ENCODE measurements around the gene XNDC1N. TPM values are rescaled to one million over a fixed set of nuclear protein-coding genes. Genes with fewer than 3 reads are reported as not detected.

Gene XNDC1N, protein sequence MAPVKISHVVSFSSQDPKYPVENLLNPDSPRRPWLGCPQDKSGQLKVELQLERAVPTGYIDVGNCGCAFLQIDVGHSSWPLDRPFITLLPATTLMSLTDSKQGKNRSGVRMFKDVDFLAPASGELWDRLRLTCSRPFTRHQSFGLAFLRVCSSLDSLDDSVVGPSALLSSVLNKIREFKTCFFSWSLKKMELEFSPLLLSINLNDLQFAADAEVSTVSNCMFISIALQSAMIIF
- 20.9 and 21.5 TPM in 2 replicates for total RNA-seq

DNA sequence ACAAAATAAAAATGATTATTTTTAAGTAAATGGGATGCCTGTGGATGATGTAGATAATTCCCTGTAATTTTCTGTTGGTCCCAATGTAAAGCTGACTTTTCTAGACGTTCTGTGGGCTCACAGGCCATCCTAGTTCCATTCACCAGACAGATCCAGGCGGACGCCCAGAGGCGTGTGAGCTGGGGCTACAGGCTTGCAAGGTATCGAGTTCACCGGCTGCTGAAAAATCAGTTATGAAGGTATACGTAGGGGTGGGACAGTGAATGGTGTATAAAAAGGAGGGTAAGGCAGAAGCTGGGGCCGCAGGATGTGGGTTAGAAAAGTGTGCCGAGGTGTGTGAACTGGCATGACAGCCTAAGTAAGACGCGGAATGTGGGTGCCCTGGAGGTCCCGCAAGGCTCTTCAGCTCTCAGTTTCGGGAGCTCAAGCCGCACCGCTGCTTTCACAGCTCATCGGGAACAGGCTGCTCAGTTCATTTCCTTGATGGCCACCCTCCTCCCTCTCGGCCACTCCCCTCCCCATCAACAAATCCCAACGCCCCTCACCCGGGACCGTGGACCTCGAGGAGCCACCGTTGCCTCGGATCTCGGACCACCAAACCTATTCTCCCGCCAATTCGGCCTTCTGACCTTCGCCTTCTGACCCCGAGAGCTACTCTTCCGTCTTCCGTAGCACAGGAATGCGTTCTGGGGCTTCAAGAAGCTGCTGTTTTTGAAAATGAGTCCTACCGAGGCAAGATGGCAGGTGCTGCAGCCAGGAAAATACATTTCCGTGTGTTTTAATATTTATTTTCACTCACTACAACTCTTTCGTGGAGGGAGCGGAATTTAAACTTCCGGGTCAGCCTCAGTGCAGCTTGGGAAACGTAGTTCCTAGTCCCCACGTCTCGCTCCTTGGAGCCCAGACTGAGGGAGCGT lies at the start of gene XNDC1N:
XNDC1N (minus strand) TSS at position 775 of the 917 bp plus-strand sequence. CDS start 5,241 bp downstream, outside the sequence.
- H3K27ac Mint-ChIP-seq: peak within 1 kb of the TSS; percentile 95
- no peaks in the 10 kb centered on the region for H3K27me3 Mint-ChIP-seq (ENCODE audit: insufficient read depth)
- H3K9me3 Mint-ChIP-seq: no peaks in the 10 kb centered on the region

DNA sequence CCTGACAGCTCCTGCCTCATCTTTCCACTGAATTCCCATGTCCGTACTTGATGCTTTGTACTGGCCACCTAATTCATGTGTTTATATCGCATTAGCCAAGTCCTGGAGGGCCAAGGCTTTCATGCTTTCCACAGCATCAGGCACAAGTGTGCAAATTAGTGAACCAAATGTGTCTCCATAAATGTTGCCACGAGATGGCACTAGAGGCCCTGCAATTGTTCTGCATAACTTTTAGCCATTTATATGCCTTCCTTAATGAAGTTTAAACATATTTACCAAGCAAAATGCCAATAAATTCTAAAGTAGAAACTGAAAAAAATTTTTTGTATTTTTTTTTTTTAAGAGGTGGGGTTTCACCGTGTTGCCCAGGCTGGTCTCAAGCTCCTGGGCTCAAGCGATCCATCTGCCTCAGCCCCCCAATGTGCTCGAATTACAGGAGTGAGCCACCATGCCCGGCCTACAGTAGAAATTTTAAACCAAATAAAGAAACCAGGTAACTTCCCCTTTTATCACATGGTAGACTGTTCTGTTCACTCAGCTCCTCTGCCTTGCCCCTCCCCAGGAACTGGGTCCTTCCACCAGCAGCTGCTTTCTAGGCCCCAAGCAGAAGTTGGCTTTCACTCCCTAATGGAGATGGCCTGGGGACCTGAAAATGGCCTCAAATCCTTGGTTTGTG lies 49.5 kb upstream of the XNDC1N start:
- H3K9me3 Mint-ChIP-seq: no peaks in the 10 kb centered on the region
- intact Hi-C loops (cut with micrococcal nuclease): loop anchor here (1.0 to 5.0 kb wide), 3 partner anchors 47 to 164 kb away; no protein-coding TSS in a partner anchor
- H3K27ac Mint-ChIP-seq: no peak overlapping the region
- DNase-seq (ENCODE audit: low spot score): peak; percentile 26
- peaks cover 16% of the 10 kb centered on the region for H3K36me3 Mint-ChIP-seq (ENCODE audit: low read depth)
- no peak overlapping the region for H3K4me3 Mint-ChIP-seq
- H3K4me1 Mint-ChIP-seq (ENCODE audit: low read depth): peaks cover 11% of the 10 kb centered on the region
- no peaks in the 10 kb centered on the region for H3K27me3 Mint-ChIP-seq (ENCODE audit: insufficient read depth)

More for the DNA sequence above, at the start of gene XNDC1N:
- Mint-ChIP-seq H3K4me3 (peak within 1 kb of the TSS; percentile 98), H3K4me1 (ENCODE audit: low read depth) (peaks cover 46% of the 10 kb centered on the region), H3K36me3 (ENCODE audit: low read depth) (peaks cover 18% of the 10 kb centered on the region)
- intact Hi-C loops (cut with micrococcal nuclease): loop anchor here (1.0 to 5.0 kb wide), 9 partner anchors 17 to 476 kb away; partner anchors contain the start of genes ANAPC15, LAMTOR1, LRRC51 and NADSYN1
- peak; percentile 51 for DNase-seq (ENCODE audit: low spot score)

DNA sequence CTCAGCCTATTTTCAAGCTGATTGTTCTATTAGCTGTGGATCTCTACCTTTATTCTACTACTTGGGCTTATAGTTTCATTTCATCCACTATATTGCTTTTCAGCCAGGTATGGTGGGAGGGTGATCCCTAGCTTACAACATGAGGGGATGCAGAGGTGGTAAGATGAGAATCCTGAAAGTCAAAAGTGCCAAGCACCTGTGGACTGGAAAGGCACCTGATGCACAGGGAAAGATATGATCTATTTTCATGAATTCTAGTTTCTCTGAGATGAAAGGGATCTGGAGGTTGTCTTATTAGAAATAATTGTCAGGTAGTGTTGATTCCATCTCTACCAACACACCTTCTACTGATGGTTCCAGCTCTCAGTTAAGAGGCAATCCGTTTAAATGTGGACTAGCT lies 48.7 kb upstream of the XNDC1N start:
- intact Hi-C loops (cut with micrococcal nuclease): loop anchor here (1.0 to 5.0 kb wide), 3 partner anchors 48 to 165 kb away; no protein-coding TSS in a partner anchor
- Mint-ChIP-seq H3K27me3 (ENCODE audit: insufficient read depth) (no peaks in the 10 kb centered on the region), H3K4me1 (ENCODE audit: low read depth) (peaks cover 11% of the 10 kb centered on the region), H3K9me3 (no peaks in the 10 kb centered on the region), H3K36me3 (ENCODE audit: low read depth) (peaks cover 16% of the 10 kb centered on the region), H3K4me3 (no peak overlapping the region), H3K27ac (no peak overlapping the region)
- no peak for DNase-seq (ENCODE audit: low spot score)

DNA sequence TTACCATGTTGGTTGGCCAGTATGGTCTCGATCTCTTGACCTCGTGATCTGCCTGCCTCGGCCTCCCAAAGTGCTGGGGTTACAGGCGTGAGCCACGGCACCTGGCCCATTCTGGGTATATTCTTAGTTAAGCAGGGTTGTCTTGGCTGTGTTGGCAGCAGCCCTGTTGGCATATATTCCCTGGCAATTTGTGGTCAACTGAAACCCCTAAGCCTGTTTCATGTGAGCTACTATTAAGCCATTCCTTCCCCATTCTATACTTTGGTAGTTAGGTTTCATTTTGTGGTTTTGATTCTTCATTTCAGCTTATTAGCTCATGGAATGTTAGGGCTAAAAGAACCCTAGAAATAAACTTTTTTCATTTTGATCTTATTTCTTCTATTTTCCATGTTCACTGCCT lies 48.2 kb upstream of the XNDC1N start:
- Mint-ChIP-seq H3K27me3 (ENCODE audit: insufficient read depth) (no peaks in the 10 kb centered on the region), H3K4me1 (ENCODE audit: low read depth) (peaks cover 11% of the 10 kb centered on the region), H3K9me3 (no peaks in the 10 kb centered on the region), H3K36me3 (ENCODE audit: low read depth) (peaks cover 20% of the 10 kb centered on the region), H3K4me3 (no peak overlapping the region), H3K27ac (no peak overlapping the region)
- intact Hi-C loops (cut with micrococcal nuclease): loop anchor here (2.0 to 5.0 kb wide), 2 partner anchors 48 to 166 kb away; no protein-coding TSS in a partner anchor
- no peak for DNase-seq (ENCODE audit: low spot score)

DNA sequence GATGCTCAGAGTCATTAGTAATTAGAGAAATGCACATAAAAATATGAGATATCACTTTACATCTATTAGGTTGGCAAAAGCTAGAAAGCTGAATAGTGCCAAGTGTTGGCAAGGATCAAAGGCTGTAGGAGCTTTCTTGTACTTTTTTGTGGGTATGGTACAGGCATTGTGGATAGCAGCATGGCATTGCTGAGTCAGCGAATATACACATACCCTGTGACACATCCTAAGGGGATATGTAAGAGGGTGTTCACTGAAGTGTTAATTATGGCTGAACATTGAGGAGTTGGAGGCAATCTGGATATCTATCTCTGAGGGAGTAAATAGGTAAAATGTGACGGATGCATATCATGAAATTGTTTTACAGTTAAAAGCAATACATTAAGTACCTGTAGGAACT lies 43.3 kb upstream of the XNDC1N start:
- no peak for DNase-seq (ENCODE audit: low spot score)
- H3K4me3 Mint-ChIP-seq: no peak overlapping the region
- no peak overlapping the region for H3K27ac Mint-ChIP-seq
- intact Hi-C loops (cut with micrococcal nuclease): no loop called here
- peaks cover 28% of the 10 kb centered on the region for H3K36me3 Mint-ChIP-seq (ENCODE audit: low read depth)
- no peaks in the 10 kb centered on the region for H3K27me3 Mint-ChIP-seq (ENCODE audit: insufficient read depth)
- H3K9me3 Mint-ChIP-seq: no peaks in the 10 kb centered on the region
- H3K4me1 Mint-ChIP-seq (ENCODE audit: low read depth): peaks cover 12% of the 10 kb centered on the region

DNA sequence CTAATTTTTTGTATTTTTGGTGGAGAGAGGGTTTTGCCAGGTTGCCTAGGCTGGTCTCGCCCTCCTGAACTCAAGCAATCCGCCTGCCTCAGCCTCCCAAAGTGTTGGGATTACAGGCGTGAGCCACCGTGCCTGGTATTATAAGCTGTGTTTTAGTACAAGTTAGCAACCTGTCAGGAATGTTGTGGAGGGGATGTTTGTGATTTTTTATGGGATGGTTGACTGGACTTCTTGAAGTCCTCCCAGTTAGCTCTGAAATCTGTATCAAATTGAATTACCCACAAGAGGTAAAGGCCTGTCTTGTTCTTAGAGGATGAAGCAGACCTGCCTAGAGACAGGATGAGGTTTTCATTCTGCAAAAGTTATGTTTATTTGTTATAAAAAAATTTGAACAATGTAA lies 36.2 kb upstream of the XNDC1N start:
- H3K27ac Mint-ChIP-seq: no peak overlapping the region
- intact Hi-C loops (cut with micrococcal nuclease): no loop called here

DNA sequence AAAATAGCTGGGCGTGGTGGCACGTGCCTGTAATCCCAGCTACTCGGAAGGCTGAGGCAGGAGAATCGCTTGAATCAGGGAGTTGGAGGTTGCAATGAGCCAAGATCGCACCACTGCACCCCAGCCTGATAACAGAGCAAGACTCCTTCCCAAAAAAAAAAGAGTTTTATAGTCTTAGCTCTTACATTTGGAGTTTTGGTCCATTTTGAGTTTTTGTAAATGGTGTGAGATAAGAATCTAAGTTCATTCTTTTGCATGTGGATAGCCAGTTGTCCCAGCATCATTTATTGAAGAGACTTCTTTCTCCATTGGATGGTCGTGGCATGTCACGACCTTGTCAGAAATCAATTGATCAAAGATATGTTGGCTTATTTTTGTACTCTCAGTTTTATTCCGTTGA lies 35.1 kb upstream of the XNDC1N start:
- peaks cover 26% of the 10 kb centered on the region for H3K36me3 Mint-ChIP-seq (ENCODE audit: low read depth)

More for the DNA sequence above, 36.2 kb upstream of the XNDC1N start:
- no peaks in the 10 kb centered on the region for H3K27me3 Mint-ChIP-seq (ENCODE audit: insufficient read depth)
- no peak for DNase-seq (ENCODE audit: low spot score)
- peaks cover 28% of the 10 kb centered on the region for H3K36me3 Mint-ChIP-seq (ENCODE audit: low read depth)
- no peaks in the 10 kb centered on the region for H3K9me3 Mint-ChIP-seq
- H3K4me3 Mint-ChIP-seq: no peak overlapping the region
- H3K4me1 Mint-ChIP-seq (ENCODE audit: low read depth): peaks cover 32% of the 10 kb centered on the region

DNA sequence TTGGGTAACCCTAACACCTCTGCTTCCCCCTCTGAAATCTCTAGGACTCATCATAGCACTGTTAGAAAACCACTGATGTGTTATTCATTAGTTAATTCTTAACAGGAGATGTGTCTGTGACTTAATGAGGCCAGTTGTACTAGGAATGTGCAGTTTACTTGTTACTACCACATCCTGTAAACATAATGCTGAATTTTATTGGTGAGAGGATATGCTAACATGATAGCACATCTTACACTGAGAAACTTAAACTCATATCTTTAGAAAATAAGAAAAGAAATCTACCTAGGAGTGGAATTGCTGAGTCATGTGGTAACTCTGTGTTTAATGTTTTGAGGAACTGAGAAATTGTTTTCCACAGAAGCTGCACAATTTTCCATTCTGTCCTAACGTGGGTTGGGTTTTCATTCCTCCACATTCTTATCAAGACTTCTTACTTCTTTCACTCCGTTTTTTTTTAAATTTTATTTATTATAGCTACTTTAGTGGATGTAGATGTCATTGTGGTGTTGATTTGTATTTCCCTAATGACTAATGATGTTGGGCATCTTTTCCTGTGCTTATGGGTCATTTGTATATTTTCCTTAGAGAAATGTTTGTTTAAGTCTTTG lies 34.1 kb upstream of the XNDC1N start:
- peak overlapping the region; percentile 63 for H3K27ac Mint-ChIP-seq

More for the DNA sequence above, 35.1 kb upstream of the XNDC1N start:
- H3K4me3 Mint-ChIP-seq: no peak overlapping the region
- no peaks in the 10 kb centered on the region for H3K27me3 Mint-ChIP-seq (ENCODE audit: insufficient read depth)
- H3K4me1 Mint-ChIP-seq (ENCODE audit: low read depth): peaks cover 32% of the 10 kb centered on the region
- peak overlapping the region; percentile 12 for H3K27ac Mint-ChIP-seq
- no peak for DNase-seq (ENCODE audit: low spot score)
- intact Hi-C loops (cut with micrococcal nuclease): no loop called here
- no peaks in the 10 kb centered on the region for H3K9me3 Mint-ChIP-seq

DNA sequence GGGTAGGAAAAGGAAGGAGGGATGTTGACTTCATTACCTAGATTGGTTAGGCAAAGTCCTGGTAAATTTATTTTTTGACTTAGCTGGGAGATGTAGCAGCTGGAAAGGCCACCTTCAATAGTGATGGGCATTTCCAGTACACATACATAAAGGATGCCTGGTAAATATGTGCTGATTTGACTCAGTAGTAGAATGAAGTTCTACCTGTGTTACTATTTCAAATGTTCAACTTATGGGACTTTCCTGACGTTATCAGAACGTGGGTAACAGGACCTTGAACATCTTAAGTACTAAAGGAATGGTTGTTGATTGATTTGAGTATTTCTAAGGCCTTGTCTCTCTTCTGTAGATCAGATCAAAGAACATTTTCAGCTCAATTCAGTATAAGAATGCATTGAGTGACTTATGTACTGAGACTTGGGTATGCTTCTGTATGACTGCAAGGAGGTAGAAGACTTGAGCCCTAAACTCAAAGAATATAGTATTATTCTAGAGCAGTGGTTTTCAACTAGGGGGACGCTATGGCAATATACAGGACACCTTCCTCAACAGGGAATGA lies 27.6 kb upstream of the XNDC1N start:
- Mint-ChIP-seq H3K27me3 (ENCODE audit: insufficient read depth) (no peaks in the 10 kb centered on the region), H3K4me3 (no peak overlapping the region), H3K9me3 (no peaks in the 10 kb centered on the region), H3K4me1 (ENCODE audit: low read depth) (peaks cover 39% of the 10 kb centered on the region), H3K36me3 (ENCODE audit: low read depth) (peaks cover 10% of the 10 kb centered on the region), H3K27ac (peak overlapping the region; percentile 47)
- no peak for DNase-seq (ENCODE audit: low spot score)
- intact Hi-C loops (cut with micrococcal nuclease): no loop called here

More for the DNA sequence above, 34.1 kb upstream of the XNDC1N start:
- no peak for DNase-seq (ENCODE audit: low spot score)
- Mint-ChIP-seq H3K27me3 (ENCODE audit: insufficient read depth) (no peaks in the 10 kb centered on the region), H3K36me3 (ENCODE audit: low read depth) (peaks cover 22% of the 10 kb centered on the region), H3K9me3 (no peaks in the 10 kb centered on the region), H3K4me1 (ENCODE audit: low read depth) (peaks cover 38% of the 10 kb centered on the region), H3K4me3 (peak overlapping the region; percentile 43)
- intact Hi-C loops (cut with micrococcal nuclease): loop anchor here (1.0 kb wide), 2 partner anchors 34 to 51 kb away; partner anchors contain the start of gene XNDC1N

DNA sequence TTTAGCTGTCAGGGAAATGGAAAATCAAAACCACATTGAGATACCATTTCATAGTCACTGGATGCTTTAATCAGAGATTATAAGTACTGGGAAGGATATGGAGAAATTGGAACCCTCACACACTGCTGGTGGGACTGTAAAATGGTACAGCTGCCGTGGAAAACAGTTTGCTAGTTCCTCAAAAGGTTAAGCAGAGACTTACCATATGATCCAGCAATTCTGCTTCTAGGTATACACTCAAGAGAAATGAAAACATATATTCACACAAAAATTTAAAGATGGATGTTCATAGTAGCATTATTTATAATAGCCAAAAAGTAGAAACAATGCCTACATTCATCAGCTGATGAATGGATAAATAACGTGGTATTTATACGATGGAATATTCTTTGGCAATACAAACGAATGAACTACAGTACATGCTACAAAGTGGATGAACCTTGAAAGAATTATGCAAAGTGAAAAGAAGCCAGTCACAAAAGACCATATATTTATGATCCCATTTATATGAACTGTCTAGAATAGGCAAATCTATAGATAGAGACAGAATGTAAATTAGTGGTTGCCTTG lies 23.4 kb upstream of the XNDC1N start:
- intact Hi-C loops (cut with micrococcal nuclease): no loop called here
- Mint-ChIP-seq H3K36me3 (ENCODE audit: low read depth) (peaks cover 6% of the 10 kb centered on the region), H3K27me3 (ENCODE audit: insufficient read depth) (no peaks in the 10 kb centered on the region)

DNA sequence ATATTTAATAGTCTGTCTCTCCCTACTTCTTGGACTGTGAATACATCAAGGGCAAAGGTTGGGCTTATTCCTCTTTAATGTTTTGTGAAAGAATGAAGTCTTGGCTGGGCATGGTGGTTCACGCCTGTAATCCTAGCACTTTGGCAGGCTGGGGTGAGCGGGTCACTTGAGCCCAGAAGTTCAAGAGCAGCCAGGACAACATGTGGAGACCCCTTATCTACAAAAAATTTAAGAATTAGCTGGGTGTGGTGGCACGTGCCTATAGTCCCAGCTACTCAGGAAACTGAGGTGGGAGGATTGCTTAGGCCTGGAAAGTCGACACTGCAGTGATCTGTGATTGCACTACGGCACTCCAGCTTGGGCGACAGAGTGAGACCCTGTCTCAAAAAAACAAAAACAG lies 20.6 kb upstream of the XNDC1N start:
- no peak overlapping the region for H3K27ac Mint-ChIP-seq
- intact Hi-C loops (cut with micrococcal nuclease): no loop called here
- DNase-seq (ENCODE audit: low spot score): no peak
- H3K9me3 Mint-ChIP-seq: no peaks in the 10 kb centered on the region
- H3K4me3 Mint-ChIP-seq: no peak overlapping the region
- H3K36me3 Mint-ChIP-seq (ENCODE audit: low read depth): peaks cover 10% of the 10 kb centered on the region
- H3K27me3 Mint-ChIP-seq (ENCODE audit: insufficient read depth): no peaks in the 10 kb centered on the region
- peaks cover 18% of the 10 kb centered on the region for H3K4me1 Mint-ChIP-seq (ENCODE audit: low read depth)

More for the DNA sequence above, 23.4 kb upstream of the XNDC1N start:
- peaks cover 32% of the 10 kb centered on the region for H3K4me1 Mint-ChIP-seq (ENCODE audit: low read depth)
- DNase-seq (ENCODE audit: low spot score): no peak
- no peaks in the 10 kb centered on the region for H3K9me3 Mint-ChIP-seq
- no peak overlapping the region for H3K27ac Mint-ChIP-seq
- no peak overlapping the region for H3K4me3 Mint-ChIP-seq

Data from activated T-helper 1 cell treated with anti-CD3 and anti-CD28 coated beads, Interleukin-12 subunit alpha, Interleukin-12 subunit beta, Interleukin-2, Interleukin-4 antibody, amounts not matched to agents 30 ng/mL and 10 ng/mL and 1 ng/mL, durations not matched to agents 14 hours and 24 hours and 36 hours (primary cell).